Endothelial cell of umbilical vein (primary cell): ENCODE results near the gene TMEM144. TPM values are rescaled to one million over a fixed set of nuclear protein-coding genes. Genes with fewer than 3 reads are reported as not detected.

Experiments
- BruUV-seq: library from RNA; stranded (reverse); fragments of 400-500 nt; replicated peaks from 2 replicates; lab custom pipeline; 2021; lab: Mats Ljungman, UMichigan
- CTCF ChIA-PET: fragments of 300-600, 350-600 bp; sonication (Branson Sonifier 250); formaldehyde crosslinking; loops from one replicate; lab custom pipeline; 2021; ENCODE audit warnings: antibody characterized with exemption, inconsistent platforms; lab: Charles Lee
- POLR2A ChIA-PET: fragments of 300-600, 350-600 bp; sonication (Branson Sonifier 250); formaldehyde crosslinking; loops from one replicate; lab custom pipeline; 2021; ENCODE audit warnings: antibody characterized with exemption, inconsistent platforms; lab: Charles Lee
- DNase-seq: peaks from one replicate; pipeline ENCODE4 v3.0.0-alpha.2; 2011; ENCODE audit warnings: low read depth, low spot score
- FAIRE-seq: peaks from 2 replicates; lab custom pipeline; 2011; peaks lifted over from hg19 to GRCh38; lab: Jason Lieb, UNC
- H2AFZ ChIP-seq: 2 replicates; pipeline ENCODE4 v1.6.0; 2012; ENCODE audit warnings: low read depth, low read length, control low read depth, inconsistent platforms
- H3K27ac ChIP-seq: 2 replicates; pipeline ENCODE4 v1.5.1; 2011; ENCODE audit warnings: low read depth, mild to moderate bottlenecking, control low read depth, low read length, moderate library complexity; ENCODE audit not compliant: insufficient read depth
- H3K27me3 ChIP-seq, 2 experiments: 2 replicates each; pipeline versions ENCODE4 v1.6.0 to v1.6.1; 2011; ENCODE audit warnings: low read length in 2 of 2, mixed read lengths in 1 of 2; ENCODE audit not compliant: control insufficient read depth in 2 of 2, insufficient read depth in 2 of 2
- H3K36me3 ChIP-seq, 2 experiments: 2 replicates in 1 of 2; 3 replicates in 1 of 2; pipeline ENCODE4 v1.5.1; 2011; ENCODE audit warnings: low read length in 2 of 2, mild to moderate bottlenecking in 1 of 2, moderate library complexity in 1 of 2; ENCODE audit not compliant: control insufficient read depth in 2 of 2, insufficient read depth in 2 of 2; ENCODE audit errors: extremely low read depth in 1 of 2
- H3K4me1 ChIP-seq: 3 replicates; pipeline ENCODE4 v1.5.1; 2011; ENCODE audit warnings: mild to moderate bottlenecking, low read length; ENCODE audit not compliant: control insufficient read depth, insufficient read depth; ENCODE audit errors: extremely low read depth
- H3K4me2 ChIP-seq: 2 replicates; pipeline ENCODE4 v1.6.1; 2011; ENCODE audit warnings: low read length, control low read depth, mixed read lengths; ENCODE audit not compliant: insufficient read depth
- H3K4me3 ChIP-seq, 3 experiments: fragments of 200-600 bp in 1 of 3; sonication (generic), shearing (Covaris generic) in 1 of 3; replicated peaks in 1 of 3; 2 replicates each; pipeline ENCODE4 v1.5.1; 2011 to 2016; ENCODE audit warnings: control low read depth in 3 of 3, low read length in 3 of 3, mild to moderate bottlenecking in 2 of 3, inconsistent platforms in 1 of 3, low read depth in 1 of 3, moderate library complexity in 1 of 3; ENCODE audit not compliant: insufficient read depth in 1 of 3
- H3K79me2 ChIP-seq: 2 replicates; pipeline ENCODE4 v1.6.0; 2012; ENCODE audit warnings: low read length, inconsistent platforms; ENCODE audit not compliant: control insufficient read depth, insufficient read depth
- H3K9ac ChIP-seq: replicated peaks from 2 replicates; pipeline ENCODE3; 2011; ENCODE audit warnings: low read length, control low read depth; ENCODE audit not compliant: insufficient read depth; ENCODE audit errors: extremely low read depth
- H3K9me1 ChIP-seq: replicated peaks from 3 replicates; pipeline ENCODE4 v1.6.0; 2011; ENCODE audit warnings: mild to moderate bottlenecking, low read length; ENCODE audit not compliant: control insufficient read depth, insufficient read depth; ENCODE audit errors: extremely low read depth
- H3K9me3 ChIP-seq: replicated peaks from 2 replicates; pipeline ENCODE4 v1.5.1; 2012; ENCODE audit warnings: low read length, inconsistent platforms; ENCODE audit not compliant: control insufficient read depth, insufficient read depth
- H4K20me1 ChIP-seq: replicated peaks from 2 replicates; pipeline ENCODE3; 2011; ENCODE audit warnings: mild to moderate bottlenecking, low read length; ENCODE audit not compliant: control insufficient read depth, insufficient read depth; ENCODE audit errors: extremely low read depth
- GATA2 ChIP-seq: IDR thresholded peaks from 2 replicates; pipeline ENCODE4 v1.7.0; 2011; ENCODE audit warnings: low read depth, mild to moderate bottlenecking, moderate library complexity, mixed read lengths, low read length; ENCODE audit not compliant: insufficient read length, insufficient read depth
- JUN ChIP-seq: IDR thresholded peaks from 2 replicates; pipeline ENCODE4 v1.6.1; 2011; ENCODE audit warnings: borderline replicate concordance, low read depth; ENCODE audit not compliant: insufficient read length, insufficient read depth
- dilution Hi-C: fragments of 300-500 bp; cut with MboI; formaldehyde crosslinking; loops from one replicate; pipeline ENCODE4 v1.15.0; 2019; ENCODE audit warnings: low sequenced_read_pairs; ENCODE audit not compliant: extremely low pct_ligation_motif_present
- intact Hi-C: fragments of 100-400 bp; cut with micrococcal nuclease; formaldehyde crosslinking; loops from one replicate; pipeline ENCODE4 v1.10.0; 2022
- polyA plus RNA-seq, 4 experiments: library from polyadenylated mRNA; depleted of rRNA in 3 of 4; stranded (reverse) in 3 of 4; unstranded in 1 of 4; fragments of >200 nt; gene quantifications; 2 replicates each; pipeline versions ENCODE4 v1.2.1 to v1.2.3, GENCODE V29; 2011 to 2012; ENCODE audit warnings: missing spikeins in 1 of 4
- total RNA-seq: library from RNA; stranded (reverse); gene quantifications from 2 replicates; pipeline ENCODE4 v1.2.3, GENCODE V29; 2021
- TF ChIP-seq, protein P1 (sequence below), 2 donors: IDR thresholded peaks; 1 replicate in 1 of 2; 2 replicates in 1 of 2; pipeline ENCODE4 v1.5.1; 2011; ENCODE audit warnings: low read length in 2 of 2, mild to moderate bottlenecking in 2 of 2, moderate library complexity in 2 of 2, control low read depth in 1 of 2, inconsistent platforms in 1 of 2, low read depth in 1 of 2; ENCODE audit not compliant: insufficient read depth in 1 of 2; ENCODE audit errors: extremely low read depth in 1 of 2

TMEM144 gene
- total and polyA plus RNA-seq, 2 donors (not counting 3 experiments of a cell fraction or from before 2014, with no cell fraction given): 10.5 to 23.0 TPM

DNA sequence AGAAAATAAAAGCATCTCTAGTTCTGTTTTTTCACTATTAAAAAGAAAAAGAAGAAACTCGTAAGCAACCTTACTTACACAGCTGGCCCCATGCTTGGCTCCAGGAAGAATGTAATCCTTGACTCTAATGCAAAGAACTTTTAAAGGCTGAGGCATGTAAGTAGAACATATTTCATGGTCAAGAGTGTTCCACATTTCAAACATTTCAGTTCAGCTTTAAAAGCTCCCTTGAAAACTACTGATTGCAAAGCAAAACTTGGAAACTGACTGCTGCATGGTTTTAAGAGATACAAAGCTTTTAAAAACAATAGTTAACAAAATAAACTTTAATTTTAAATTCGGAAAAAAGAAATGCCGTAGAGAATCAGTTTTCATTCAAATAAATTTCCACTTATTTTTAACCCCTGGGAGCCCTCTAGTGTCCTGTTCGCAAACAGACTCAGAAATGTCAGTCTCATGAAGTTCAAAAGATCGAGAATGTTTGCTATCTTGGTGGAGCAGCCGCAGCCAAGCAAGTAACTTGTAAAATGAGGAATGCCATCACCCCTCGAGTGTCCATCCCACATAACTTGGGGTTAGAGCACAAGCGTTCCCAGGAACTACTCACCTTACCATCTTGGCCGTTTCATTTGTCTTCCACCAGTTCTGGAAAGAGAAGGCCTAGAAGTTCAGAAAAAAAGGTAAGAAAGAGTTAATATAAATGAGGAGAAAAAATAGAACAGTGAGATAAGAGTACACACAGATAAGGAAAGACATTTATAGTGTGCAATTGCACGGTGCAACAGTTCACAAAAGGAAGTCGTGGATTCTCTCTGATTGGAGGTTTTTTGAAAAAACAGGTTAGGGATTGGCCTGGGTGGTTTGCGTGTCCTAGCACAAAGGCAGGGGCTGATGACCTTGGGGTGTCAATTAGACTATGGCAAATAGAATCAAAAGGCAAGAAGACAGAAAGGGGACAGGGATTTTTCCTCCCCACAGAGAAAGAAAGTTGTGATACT is 37.7 kb upstream of the TMEM144 start, which contains the start of gene GASK1B:
Gene GASK1B, minus strand, starts transcription at position 765 of the 998 bp plus-strand sequence. CDS start 1,650 bp downstream, outside the sequence.
- peak within 1 kb of the TSS; percentile 82 for H3K9ac ChIP-seq
- ChIA-PET CTCF (interaction anchor here (0.6 to 3.6 kb wide), 24 partner anchors 10 to 1697 kb away, joined by 3 to 29 read pairs (median 4); no protein-coding TSS in a partner anchor), POLR2A (no interaction called here)
- no peaks in the 10 kb centered on the region for H4K20me1 ChIP-seq
- H3K9me1 ChIP-seq: no peaks in the 10 kb centered on the region
- dilution Hi-C loops: loop anchor here (25.0 kb wide), 1 partner anchor 160 kb away; no protein-coding TSS in a partner anchor
- FAIRE-seq (no peak), DNase-seq (peak; percentile 91)
- H3K27me3 ChIP-seq: no peaks in the 10 kb centered on the region
- peaks cover 28% of the 10 kb centered on the region for H3K4me1 ChIP-seq
- peak within 1 kb of the TSS; percentile 92 for H3K4me2 ChIP-seq
- intact Hi-C loops: loop anchor here (1.0 to 10.0 kb wide), 9 partner anchors 80 to 1698 kb away; partner anchors contain the start of gene GRIA2
- peak within 1 kb of the TSS; percentile 93 for H2AFZ ChIP-seq
- peak within 1 kb of the TSS; percentile 59 for H3K27ac ChIP-seq
- peaks cover 41% of the 10 kb centered on the region for H3K79me2 ChIP-seq
- peaks cover 0 to 5% of the 10 kb centered on the region in 2 experiments for H3K36me3 ChIP-seq
- BruUV-seq: no TSS peak
- H3K9me3 ChIP-seq: no peaks in the 10 kb centered on the region
- TF ChIP-seq, protein P1, sequence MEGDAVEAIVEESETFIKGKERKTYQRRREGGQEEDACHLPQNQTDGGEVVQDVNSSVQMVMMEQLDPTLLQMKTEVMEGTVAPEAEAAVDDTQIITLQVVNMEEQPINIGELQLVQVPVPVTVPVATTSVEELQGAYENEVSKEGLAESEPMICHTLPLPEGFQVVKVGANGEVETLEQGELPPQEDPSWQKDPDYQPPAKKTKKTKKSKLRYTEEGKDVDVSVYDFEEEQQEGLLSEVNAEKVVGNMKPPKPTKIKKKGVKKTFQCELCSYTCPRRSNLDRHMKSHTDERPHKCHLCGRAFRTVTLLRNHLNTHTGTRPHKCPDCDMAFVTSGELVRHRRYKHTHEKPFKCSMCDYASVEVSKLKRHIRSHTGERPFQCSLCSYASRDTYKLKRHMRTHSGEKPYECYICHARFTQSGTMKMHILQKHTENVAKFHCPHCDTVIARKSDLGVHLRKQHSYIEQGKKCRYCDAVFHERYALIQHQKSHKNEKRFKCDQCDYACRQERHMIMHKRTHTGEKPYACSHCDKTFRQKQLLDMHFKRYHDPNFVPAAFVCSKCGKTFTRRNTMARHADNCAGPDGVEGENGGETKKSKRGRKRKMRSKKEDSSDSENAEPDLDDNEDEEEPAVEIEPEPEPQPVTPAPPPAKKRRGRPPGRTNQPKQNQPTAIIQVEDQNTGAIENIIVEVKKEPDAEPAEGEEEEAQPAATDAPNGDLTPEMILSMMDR (IDR thresholded peaks at IDR 0.05; ENCODE audit: extremely low read depth in 1 of 2, insufficient read depth in 1 of 2, low read depth in 1 of 2, low read length in 2 of 2): peak; percentile 50 to 57
- no peak for TF ChIP-seq GATA2
- no peak for TF ChIP-seq JUN
- peak within 1 kb of the TSS; percentile 24 to 94 (median 53) for H3K4me3 ChIP-seq
